GM21529 (cell line): ENCODE data around the gene BRWD1.

ENCODE experiments used
- ATAC-seq: cut with Tn5 transposase; IDR thresholded peaks from one replicate; pipeline ENCODE4 v1.9.1; 2021; ENCODE audit not compliant: unreplicated experiment

The BRWD1 gene

DNA sequence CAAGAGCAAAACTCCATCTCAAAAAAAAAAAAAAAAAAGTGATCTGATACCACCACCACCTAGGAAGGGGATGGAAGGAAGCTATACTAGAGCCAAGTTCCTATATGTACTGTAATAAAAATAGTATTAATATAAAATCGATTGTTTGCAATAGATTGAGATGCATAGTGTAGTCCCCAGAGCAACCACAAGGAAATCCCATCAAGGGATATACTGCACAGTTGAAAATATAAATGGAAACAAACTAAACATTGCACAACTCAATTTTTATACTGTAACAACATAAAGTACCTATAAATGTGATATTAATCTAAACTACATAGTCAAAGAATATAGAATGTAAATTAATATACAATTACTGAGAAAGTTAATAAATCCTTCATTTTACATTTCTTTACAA, 109.3 kb downstream of the BRWD1 start:
- ATAC-seq = no peak

DNA sequence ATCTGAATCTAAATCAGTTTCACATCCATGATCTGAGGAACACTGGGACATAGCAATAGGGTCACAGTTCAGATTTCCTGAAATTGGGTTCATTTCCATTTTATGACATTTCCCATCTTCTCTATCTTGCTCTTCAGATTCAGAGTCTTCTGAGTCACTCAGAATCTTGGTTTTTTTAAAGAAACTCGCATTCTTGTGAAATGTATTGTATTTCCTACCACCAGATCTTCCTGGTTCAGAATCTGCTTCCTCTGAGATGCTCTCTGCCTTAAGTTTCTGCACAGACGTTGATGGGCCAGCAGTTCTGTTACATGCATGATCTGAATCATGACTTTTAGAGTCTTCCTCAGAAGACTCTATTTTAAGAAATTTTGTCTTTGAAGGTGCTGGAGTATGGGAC, 114.6 kb downstream of the BRWD1 start:
- ATAC-seq = no peak

DNA sequence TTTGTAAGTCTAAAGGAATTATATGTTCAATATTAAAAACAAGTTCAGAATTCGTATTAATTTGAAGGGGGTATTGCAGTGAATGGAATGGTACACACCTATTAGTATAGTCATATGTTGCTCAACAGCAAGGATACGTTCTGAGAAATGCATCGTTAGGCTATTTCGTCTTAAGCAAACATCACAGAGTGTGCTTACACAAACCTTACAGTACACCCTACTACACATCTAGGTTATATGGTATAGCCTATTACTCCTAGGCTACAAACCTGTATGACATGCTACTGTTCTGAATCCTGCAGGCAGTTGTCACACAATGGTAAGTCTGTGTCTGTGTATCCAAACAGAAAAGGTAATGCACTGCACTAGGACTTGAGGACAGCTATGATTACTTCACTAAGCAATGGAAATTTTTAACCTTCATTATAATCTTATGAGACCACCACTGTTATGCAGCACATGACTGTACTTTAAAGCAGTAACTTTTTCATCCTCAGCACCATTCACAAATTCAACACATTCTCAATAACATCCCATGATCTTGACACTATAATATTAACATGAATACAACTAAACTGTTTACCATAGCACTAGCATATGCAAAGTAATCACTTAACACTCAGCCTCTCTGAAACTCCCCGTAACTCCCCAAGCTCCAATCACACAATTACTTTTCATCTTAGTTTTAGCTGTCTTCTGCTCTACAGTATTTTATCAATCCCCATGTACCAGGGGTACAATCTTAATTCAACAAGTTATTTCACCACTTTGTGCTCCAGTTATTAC, 115.8 kb downstream of the BRWD1 start:
- no peak for ATAC-seq

DNA sequence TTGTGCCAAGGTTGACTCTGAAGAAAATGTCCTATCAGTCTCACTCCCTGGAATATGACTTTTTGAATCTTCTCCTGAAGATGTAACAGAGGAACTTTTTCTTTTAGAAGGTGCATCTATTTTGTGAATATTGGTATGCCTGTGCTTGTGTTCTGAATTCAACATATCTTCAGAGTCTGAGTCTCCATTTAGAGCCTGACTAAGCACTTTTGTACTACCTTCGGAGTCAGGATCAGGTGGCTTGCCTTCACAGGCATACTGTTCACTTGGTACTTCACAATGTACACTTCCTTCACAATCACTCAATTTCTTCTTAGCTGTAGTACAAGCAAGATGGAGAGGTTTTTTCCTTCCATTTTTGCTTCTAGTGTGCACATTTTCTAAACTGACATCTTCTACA, 116.6 kb downstream of the BRWD1 start:
- no peak for ATAC-seq

DNA sequence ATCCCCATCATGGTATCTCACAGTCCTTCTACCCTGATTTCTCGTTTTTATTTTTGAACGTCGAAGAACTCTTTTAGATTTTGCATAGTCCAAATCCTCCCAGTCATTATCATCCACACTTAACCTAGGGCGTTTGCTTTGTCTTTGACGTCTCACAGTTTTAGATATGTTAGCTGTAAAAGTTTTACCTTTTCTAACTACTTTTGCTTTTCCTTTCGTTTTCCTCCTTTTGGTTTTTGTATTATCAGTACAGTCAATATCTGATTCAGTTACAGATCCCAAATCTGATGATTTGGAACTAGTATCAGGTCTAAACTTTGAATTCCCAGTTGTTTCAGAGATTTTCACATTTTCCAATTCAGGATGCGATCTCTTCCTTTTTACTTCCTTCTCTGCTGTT, 117.1 kb downstream of the BRWD1 start:
- no peak for ATAC-seq

DNA sequence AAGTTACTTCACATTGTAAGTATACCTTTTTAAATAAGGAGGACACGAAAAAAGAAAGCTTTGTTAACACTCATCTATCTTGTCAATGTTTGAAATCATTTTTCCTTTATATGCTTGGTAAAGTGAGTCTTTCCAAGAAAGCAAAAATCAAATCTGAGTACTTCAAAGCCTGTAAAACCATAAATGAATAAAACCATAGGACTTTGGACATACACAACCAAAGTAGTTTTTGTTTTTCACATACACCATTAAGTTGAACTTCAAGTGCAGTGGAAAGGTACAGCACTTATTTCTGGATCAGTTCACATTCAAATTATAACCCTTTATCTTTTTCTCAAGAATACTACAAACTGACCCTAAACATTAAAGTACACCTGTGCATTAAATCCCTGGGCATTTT, 120.1 kb downstream of the BRWD1 start:
- ATAC-seq = no peak

DNA sequence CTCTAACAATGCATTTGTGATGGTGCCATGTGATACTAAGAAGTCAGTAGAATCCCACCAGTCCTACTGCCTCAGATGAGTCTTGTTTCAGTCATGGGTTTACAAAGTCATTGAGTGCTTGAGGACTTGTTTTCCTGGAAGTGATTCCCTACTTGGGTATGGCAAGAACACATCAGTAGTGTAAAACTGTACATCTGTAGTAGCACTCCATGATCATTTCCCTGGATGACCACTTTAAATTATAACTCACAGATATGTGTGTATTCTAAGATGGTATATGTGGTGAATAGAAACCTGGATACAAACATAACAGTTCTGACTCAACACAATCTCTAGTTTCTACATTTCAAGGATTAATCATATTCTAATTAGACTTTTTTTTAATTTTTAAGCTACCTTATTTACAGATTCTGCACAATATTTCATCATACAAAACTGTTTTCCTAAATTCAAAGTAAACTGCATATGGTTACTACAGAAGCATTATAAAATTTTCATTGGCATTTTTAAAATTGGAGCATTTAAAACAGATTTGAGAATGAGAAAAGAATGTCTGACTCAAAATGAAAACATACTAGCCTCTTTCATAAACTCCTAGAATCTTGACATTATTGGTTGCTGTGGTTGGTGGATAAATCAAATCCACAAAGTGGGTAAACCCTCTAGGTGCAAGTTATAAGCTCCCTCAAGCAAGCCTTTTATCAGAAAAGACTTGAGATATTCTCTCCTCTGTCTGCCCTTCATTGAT, 123.4 kb downstream of the BRWD1 start:
- ATAC-seq = no peak

DNA sequence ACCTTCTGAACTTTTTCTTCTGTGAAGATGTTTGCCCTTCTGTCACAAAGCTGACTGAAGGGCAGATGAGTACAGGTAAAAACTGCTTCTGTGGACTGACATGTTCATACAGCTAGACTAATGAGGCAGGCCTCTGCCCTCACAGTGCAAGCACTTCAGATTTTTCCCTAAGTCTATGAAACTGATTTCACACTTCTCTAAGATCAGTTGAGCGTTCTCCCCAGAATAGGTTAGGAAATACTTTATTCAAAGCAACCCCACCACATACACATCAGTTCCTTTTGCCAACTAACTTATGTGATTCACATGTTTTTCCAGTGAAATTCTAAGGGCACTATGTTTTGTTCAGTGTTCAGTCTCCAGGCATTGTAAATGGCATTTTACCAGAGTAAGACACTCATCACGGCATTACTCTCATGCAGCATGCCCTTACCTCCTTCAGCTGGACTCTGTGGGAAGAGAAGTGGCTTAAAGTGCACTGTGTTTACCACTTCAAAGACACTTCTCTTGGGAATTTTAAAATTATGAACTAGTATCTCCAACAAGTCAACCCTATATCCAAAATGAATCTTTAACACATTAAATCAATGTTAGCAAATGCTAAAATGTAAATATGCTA, 124.8 kb downstream of the BRWD1 start:
- ATAC-seq = no peak

DNA sequence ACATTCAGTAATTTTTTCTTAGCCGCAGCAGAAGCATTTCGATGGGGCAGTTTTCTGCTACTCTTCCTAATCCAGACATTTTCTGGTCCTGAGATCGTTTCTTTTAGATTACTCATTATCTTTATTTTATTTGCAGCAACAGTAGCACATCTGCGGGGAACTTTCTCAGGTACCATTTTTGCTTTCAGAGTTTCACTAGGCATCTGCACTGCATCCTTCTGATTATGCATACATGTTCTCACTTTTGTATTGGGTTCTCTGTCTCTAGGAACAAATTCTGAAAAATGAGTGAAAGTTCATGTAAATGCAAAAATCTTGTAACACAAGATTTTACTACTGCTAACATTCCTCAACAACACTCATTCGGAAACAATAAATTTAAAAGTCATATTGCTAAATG, 126.3 kb downstream of the BRWD1 start:
- no peak for ATAC-seq

DNA sequence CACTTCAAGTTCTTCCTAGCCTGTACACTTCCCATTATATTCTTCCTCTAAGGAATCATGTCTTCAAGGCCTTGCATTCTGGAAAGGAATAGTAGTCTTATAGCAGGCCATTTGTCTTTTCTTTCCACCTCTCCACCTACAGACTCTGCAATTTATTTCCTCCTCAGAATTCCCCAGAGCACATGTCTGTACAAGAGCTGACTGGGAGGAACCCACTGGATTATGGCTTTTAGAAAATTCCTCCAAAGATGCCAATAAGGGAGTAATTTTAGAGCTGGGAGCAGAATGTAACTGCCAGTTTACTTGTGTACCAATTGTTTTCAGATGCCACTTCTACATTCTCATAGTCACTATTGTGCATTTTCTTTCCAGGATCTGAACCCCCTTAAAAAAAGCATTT, 126.8 kb downstream of the BRWD1 start:
- ATAC-seq = no peak

DNA sequence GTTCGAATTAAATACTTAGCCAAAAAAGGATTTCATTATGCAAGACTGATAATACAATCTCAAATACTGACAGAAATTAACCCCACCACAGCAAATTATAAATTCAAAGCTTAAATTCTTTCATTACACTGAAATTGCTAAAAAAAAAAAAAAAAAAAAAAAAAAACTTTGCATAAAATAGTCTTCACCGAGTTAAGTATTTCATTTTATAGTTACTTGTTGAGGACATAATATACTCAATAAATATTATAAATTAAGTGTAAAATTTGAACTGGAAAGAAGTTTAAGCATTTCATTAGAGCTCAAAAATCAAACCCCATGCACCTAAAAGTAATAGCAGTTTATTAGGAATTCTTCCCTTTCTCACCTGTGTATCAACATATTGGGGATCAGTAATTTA, 128.3 kb downstream of the BRWD1 start:
- ATAC-seq = no peak

DNA sequence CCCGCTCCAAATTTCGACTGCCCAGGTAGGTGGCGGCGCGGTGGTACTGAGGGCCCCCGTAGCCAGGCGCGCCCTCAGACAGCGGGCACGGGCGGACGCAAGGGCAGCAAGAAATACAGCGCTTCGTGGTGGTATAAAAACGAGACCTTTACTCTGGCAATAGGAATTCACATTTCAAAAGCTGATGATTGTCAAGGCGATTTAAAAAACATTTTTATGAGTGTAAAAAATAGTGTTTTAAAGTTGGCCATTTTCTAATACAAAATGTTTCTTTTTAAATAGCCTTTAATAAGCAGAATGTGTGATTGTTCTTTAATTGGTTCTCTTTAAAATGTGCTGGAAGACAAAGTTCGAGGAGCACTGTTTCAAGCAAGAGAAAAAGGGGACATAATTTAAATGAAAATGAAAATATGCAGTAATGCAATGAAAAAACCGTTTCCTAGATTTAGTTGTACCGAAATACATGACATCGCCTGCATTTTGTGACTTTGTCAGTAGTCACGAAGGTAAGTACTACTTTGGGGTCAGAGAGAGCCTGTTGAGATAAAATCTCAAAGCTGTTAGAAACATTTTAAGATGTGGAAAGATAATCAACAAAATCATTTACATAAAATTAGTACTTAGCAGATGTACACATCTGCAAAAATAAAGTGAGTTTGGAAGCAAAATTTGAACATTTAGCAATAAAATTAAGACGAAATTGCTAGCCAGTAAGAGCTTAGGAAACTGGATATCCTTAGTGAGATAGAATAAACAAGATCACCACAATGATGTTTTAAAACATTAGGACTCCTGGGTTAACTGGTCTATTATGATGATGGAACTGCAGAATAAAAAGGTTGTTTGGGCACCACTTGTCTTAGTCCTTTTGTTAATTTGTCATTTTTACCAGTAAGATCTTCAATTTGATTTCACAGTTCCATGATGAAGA, 129.1 kb downstream of the BRWD1 start:
- no peak for ATAC-seq

DNA sequence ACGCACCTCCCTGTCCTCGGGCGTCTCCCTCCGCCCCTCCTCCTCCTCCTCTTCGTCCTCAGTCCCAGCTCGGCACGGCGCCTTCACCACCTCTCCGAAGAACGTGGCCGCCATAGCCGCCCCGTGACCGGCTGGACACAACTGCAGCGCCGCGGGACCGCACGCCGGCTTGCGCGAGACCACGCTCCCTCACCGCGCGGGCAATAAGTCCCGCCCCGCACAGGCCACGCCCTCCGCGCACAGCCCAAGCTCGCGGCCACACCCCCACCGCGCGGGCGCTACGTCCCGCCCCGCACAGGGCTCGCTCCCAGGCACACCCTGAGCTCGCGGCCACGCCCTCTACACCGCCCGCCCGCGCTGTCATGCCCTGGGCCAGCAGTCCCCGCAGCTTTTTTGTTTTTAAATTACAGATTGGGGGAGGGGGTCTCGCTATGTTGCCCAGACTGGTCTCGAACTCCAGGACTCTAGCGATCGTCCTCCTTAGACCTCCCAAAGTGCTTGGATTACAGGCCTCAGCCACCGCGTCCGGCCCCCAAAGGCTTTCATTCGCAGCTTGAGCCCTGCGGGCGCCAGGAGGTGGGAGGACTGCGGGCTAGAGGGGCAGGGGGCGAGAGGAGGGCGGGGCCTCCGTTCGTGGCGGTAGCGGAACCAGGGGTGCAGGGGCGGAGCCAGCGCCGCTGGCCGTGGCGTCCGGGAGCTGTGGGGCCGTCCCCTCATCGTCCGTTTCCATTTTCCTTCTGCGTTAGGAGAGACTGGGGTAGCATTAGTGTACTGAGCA, 130.0 kb downstream of the BRWD1 start, which contains the start of gene PSMG1:
PSMG1 (minus strand) TSS at position 180 of the 778 bp plus-strand sequence; CDS start at position 114, 66 bp downstream.
- ATAC-seq = peak; percentile 81

DNA sequence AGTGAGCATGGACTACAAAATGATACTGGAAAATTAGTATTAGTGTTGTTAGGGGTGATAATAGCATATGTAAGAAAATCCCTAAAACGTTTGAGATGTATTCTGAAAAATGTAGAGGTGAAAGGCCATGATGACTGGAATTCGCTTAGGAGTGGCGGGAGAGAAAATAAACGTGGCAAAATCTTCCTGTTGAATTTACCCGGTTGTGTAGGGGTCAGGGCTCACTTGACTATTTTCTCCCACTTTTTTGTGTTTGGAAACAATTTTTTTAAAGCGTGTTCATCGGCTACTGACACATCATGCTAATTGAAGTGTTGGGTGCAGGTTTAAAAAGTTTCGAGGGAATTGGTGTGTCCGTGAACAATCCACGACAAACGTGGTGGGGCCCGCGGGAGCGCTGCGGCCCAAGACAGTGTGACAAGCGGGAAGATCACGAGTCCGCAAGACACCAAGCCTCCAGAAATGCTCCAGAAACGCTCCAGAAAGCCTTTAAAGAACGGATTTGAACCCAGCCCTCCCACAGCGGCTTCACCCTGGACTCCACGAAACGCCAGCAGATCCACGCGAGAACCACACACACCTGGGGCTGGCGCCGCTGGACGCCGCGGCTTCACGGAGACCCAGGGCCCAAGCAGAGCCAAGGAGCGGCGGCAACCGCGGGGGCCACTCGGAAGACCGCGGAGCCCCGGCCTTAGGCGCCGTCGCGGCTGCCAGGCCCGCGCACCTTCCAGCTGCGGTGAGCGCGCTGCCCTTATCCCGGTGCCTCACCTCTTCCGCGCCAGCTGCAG, 130.8 kb downstream of the BRWD1 start:
- peak; percentile 32 for ATAC-seq

DNA sequence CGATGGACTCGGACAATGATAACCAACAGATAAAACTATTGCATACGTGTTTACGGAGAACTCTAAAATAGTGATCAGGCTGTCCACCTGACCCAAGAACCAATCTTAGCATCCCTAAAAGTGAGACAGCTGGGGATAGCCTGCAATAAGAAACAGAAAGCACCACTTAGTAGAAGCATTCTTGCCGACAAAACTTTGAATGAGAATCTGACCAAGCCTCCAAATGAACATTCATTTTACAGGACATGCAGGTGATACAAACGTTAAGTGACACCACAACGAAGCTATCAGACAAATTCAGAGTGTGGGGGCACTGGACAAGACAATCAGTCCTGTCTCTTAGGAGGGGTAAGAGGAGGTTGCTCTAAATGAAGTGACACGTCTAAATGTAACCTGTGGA, 131.4 kb downstream of the BRWD1 start:
- no peak for ATAC-seq

DNA sequence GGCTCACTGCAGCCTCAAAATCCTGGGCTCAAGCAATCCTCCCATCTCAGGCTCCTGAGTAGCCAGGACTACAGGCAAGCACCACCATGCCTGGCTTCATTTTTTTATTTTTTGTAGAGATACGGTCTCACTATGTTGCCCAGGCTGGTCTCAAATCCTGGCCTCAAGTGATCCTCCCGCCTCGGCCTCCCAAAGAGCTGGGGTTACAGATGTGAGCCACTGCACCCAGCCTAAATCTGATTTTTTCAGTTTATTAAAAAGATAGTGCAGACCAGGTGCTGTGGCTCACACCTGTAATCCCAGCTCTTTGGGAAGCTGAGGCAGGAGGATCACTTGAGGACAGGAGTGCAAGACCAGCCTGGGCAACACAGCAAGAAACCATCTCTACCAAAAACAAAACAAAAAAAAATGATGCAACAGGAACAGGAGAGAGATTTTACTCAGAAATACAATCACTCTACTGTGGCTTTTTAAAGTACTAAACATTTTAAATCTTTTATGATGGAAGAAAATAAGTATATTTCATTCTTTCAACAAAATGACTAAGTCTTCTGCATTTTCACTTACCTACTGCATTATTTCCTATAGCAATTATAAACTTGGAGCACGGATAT, 132.1 kb downstream of the BRWD1 start:
- ATAC-seq = no peak

DNA sequence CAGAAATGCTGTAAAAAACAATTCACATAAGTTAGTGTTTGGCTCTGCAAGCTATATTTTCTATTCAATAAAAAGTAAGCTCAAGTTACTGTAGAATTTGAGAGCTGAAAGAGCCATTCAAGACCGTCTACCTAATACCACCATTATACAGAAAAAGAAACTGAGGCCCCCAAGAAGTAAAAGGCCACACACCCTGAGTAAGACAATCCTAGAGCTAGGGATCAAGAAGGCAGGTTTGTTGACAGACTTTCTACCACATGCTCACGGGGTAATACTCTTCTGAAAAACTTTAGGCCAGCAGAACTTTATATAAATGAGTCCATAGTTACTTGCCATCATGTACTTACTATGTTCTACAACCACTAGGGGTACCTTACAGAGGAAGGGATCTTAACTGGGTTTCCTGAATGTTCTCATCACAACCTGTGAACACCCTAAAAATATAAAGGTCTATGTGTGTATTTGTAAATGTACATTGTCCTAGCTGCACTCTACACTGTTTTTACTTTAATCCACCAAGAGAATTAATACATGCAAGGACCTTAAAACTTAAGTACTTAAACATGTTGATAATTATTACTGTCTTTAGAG, 132.9 kb downstream of the BRWD1 start:
- no peak for ATAC-seq

DNA sequence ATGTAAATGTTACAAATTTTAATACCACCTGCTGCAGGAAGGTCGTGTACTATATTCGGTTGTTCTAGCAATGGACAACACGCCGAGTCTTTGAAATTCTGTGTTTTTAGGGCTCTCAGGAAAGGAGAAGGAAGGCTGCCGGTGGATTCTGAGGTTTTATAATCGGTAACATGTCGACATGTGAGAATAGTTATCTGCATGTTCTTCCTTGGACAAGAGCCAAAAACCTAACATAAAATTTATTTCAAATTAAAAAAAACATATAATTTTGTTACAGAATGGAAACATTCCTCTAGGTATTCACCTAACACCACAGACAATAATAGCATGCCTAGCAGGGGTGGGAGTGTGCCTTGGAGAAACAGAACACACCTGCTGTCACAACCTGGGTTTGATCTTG, 135.0 kb downstream of the BRWD1 start:
- ATAC-seq = no peak
